ENCODE results near the gene SLC24A3.

- TF ChIP-seq CTCF (IDR thresholded peaks at IDR 0.05; ENCODE audit: low read depth, low read length, poor library complexity, severe bottlenecking) (no peak), EZH2phosphoT487 (IDR thresholded peaks at IDR 0.05; ENCODE audit: borderline replicate concordance, low read length) (no peak)
Measured at GRCh38 chr20:19715986-19716385, 503.5 kb downstream of the SLC24A3 start.

Data from DOHH2 (cell line).